Measurements from ENCODE around the gene KLHDC9. TPM values are rescaled to one million over a fixed set of nuclear protein-coding genes. Genes with fewer than 3 reads are reported as not detected.

The KLHDC9 gene
- total and polyA plus RNA-seq, 2 of the 8 experiments (the other 6 are each of a cell fraction or from before 2014, with no cell fraction given): 6.5 to 15.6 TPM

DNA sequence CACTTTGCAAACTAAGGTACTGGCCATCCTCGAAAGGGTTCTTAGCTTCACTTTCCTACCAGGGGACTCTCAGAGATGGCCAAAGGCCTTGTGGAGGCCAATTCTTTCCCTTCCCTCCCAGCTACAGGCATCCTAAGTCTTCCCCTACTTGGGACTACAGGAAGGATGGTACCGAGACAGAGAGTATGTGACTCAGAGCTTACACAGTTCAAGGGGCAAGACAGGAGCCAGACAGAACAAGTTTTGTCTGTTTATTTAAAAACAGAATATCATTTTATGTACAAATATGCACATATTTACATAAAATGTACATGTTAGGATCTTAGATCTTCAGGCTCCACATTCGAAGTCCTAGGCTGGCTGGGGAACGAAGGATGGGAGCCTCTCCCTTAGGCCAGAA is 27.4 kb upstream of the KLHDC9 start:
- Histone ChIP-seq H2BK15ac (ENCODE audit: low read length) (no peak overlapping the region), H3K36me3 (ENCODE audit: control insufficient read depth in 2 of 4, insufficient read depth in 4 of 4, low read length in 3 of 4) (no peaks in the 10 kb centered on the region), H3K79me2 (ENCODE audit: control insufficient read depth in 1 of 2, insufficient read depth in 2 of 2, low read length in 2 of 2) (no peaks in the 10 kb centered on the region), H2BK5ac (ENCODE audit: low read depth, low read length) (no peak overlapping the region), H3K9me3 (ENCODE audit: insufficient read depth in 2 of 2, low read depth in 1 of 2, low read length in 1 of 2) (no peaks in the 10 kb centered on the region), H3K79me1 (ENCODE audit: low read depth, low read length) (no peaks in the 10 kb centered on the region), H3K56ac (replicated peaks; ENCODE audit: insufficient read length, low read depth, low read length) (no peak overlapping the region), H4K8ac (ENCODE audit: extremely low read depth, insufficient read depth, low read length) (no peak overlapping the region), H3K4me1 (replicated peaks in 1 of 4; ENCODE audit: control insufficient read depth in 3 of 4, insufficient read depth in 4 of 4, low read length in 3 of 4) (peaks cover 0 to 8% (median 3%) of the 10 kb centered on the region in 4 experiments; a peak in 3 of 7 replicates), H3K27me3 (replicated peaks in 1 of 4; ENCODE audit: control insufficient read depth in 3 of 4, extremely low read depth in 1 of 4, insufficient read depth in 3 of 4, low read length in 3 of 4) (no peaks in the 10 kb centered on the region), H4K20me1 (replicated peaks in 1 of 2; ENCODE audit: control insufficient read depth in 1 of 2, insufficient read depth in 2 of 2, low read length in 2 of 2) (peaks cover 0 to 3% of the 10 kb centered on the region in 2 experiments), H3K18ac (ENCODE audit: extremely low read depth, low read length) (no peak overlapping the region), H4K5ac (ENCODE audit: insufficient read length, low read depth, low read length) (no peak overlapping the region), H3K23ac (ENCODE audit: insufficient read length) (no peak overlapping the region), H2AFZ (ENCODE audit: low read length) (no peak overlapping the region), H2AK5ac (ENCODE audit: low read depth, low read length) (no peak overlapping the region), H3K4me2 (ENCODE audit: insufficient read depth in 1 of 2, low read depth in 2 of 2, low read length in 2 of 2) (no peak overlapping the region), H4K91ac (replicated peaks; ENCODE audit: insufficient read length, low read length) (no peak overlapping the region), H2BK20ac (ENCODE audit: low read length) (no peak overlapping the region), H3K23me2 (ENCODE audit: low read depth, low read length) (no peaks in the 10 kb centered on the region), H3K27ac (ENCODE audit: low read depth, low read length) (no peak overlapping the region), H3K4ac (replicated peaks; ENCODE audit: insufficient read length, low read depth, low read length) (no peak overlapping the region), H3K14ac (ENCODE audit: insufficient read length) (no peak overlapping the region), H2BK120ac (replicated peaks; ENCODE audit: low read depth, low read length) (no peak overlapping the region), H3K9ac (replicated peaks in 1 of 4; ENCODE audit: extremely low read depth in 1 of 4, low read depth in 3 of 4, low read length in 3 of 4) (no peak overlapping the region), H2BK12ac (ENCODE audit: low read depth, low read length) (no peak overlapping the region), H3K4me3 (ENCODE audit: extremely low read depth in 1 of 4, insufficient read depth in 2 of 4, low read depth in 3 of 4, low read length in 4 of 4) (no peak overlapping the region)
- ChIA-PET CTCF (ENCODE audit: partially characterized antibody) (interaction anchor here (0.6 to 17.8 kb wide), 18 partner anchors 10 to 240 kb away, joined by 3 to 282 read pairs (median 4); partner anchors contain the start of genes KLHDC9, NECTIN4, TSTD1 and USF1), POLR2A (ENCODE audit: partially characterized antibody) (interaction anchor here (0.8 to 2.5 kb wide), 6 partner anchors 11 to 159 kb away, joined by 3 to 6 read pairs (median 4); partner anchors contain the start of genes TSTD1 and USF1)
- DNase-seq (ENCODE audit: low read depth in 1 of 2, low spot score in 2 of 2) (no peak), FAIRE-seq (no peak)
- WGBS, 2 experiments (ENCODE audit: extremely low coverage in 1 of 2, insufficient coverage in 1 of 2, insufficient read length in 1 of 2, insufficient replicate concordance in 2 of 2, low coverage in 1 of 2, low lambda C conversion rate in 2 of 2, missing lambda C conversion rate in 1 of 2): 89% methylated on average over 4 of the region's 4 CpGs; no CpG with 5 or more reads in 1 of the 2 experiments
- TF ChIP-seq EZH2 (IDR thresholded peaks at IDR 0.05; ENCODE audit: low read depth, low read length, severe bottlenecking) (no peak), ZNF274 (IDR thresholded peaks at IDR 0.05; ENCODE audit: borderline replicate concordance, extremely low read depth, low read length) (no peak), KDM4A (IDR thresholded peaks at IDR 0.05; ENCODE audit: low read depth, low read length, severe bottlenecking) (no peak), POLR2A (IDR thresholded peaks at IDR 0.05; ENCODE audit: control extremely low read depth in 1 of 2, low read depth in 2 of 2, low read length in 2 of 2) (no peak), CBX8 (IDR thresholded peaks at IDR 0.05; ENCODE audit: borderline replicate concordance, low read depth, low read length) (no peak), FOSL1 (IDR thresholded peaks at IDR 0.05; ENCODE audit: insufficient read depth, low read depth, low read length) (no peak), SRF (IDR thresholded peaks at IDR 0.05; ENCODE audit: low read depth, low read length) (no peak), SIN3A (conservative IDR thresholded peaks at IDR 0.05 in 1 of 2, IDR thresholded peaks at IDR 0.05 in 1 of 2; ENCODE audit: low read depth in 1 of 2, low read length in 2 of 2) (no peak), BRCA1 (IDR thresholded peaks at IDR 0.05; ENCODE audit: low read depth, low read length) (no peak), PHF8 (conservative IDR thresholded peaks at IDR 0.05; ENCODE audit: low read depth, low read length) (no peak)
- TF ChIP-seq, protein P1, sequence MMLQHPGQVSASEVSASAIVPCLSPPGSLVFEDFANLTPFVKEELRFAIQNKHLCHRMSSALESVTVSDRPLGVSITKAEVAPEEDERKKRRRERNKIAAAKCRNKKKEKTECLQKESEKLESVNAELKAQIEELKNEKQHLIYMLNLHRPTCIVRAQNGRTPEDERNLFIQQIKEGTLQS (IDR thresholded peaks at IDR 0.05; ENCODE audit: insufficient read depth, low read depth, low read length): no peak
- TF ChIP-seq, protein P2, sequence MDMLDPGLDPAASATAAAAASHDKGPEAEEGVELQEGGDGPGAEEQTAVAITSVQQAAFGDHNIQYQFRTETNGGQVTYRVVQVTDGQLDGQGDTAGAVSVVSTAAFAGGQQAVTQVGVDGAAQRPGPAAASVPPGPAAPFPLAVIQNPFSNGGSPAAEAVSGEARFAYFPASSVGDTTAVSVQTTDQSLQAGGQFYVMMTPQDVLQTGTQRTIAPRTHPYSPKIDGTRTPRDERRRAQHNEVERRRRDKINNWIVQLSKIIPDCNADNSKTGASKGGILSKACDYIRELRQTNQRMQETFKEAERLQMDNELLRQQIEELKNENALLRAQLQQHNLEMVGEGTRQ (IDR thresholded peaks at IDR 0.05; ENCODE audit: low read length): no peak
